NCI-H524 (cell line): ENCODE results near the gene FKTN.
"Not testable (repeated sequence)": the region's sequence is repeated elsewhere in the genome, so short reads cannot be mapped to it uniquely, and the experiment has no call there.

ENCODE experiments used
- DNase-seq, 2 experiments: peaks; one replicate each; lab custom pipeline; 2025; lab: John Stamatoyannopoulos, UW

FKTN gene

GRCh38 chr9:105557804-105558610, at the start of gene FKTN:
Gene FKTN (plus strand): TSS chr9:105558131. CDS start chr9:105575033, 16,902 bp downstream.
- peak; percentile 72 to 88 for DNase-seq

- DNase-seq = no peak
These were observed 49.4 kb upstream of the FKTN start for GRCh38 chr9:105508530-105508929.

GRCh38 chr9:105510024-105510423, 47.9 kb upstream of the FKTN start:
- DNase-seq = no peak

- DNase-seq = no peak
These were observed 46.5 kb upstream of the FKTN start for GRCh38 chr9:105511446-105511845.

- DNase-seq = no peak
These were observed 42.0 kb upstream of the FKTN start for GRCh38 chr9:105515811-105516413.

- DNase-seq = not testable (repeated sequence)
These were observed 38.1 kb upstream of the FKTN start for GRCh38 chr9:105519710-105520369.

- DNase-seq = not testable (repeated sequence)
These were observed 36.9 kb upstream of the FKTN start for GRCh38 chr9:105520992-105521391.

- DNase-seq = not testable (repeated sequence)
These were observed 35.1 kb upstream of the FKTN start for GRCh38 chr9:105522618-105523385.

GRCh38 chr9:105531530-105531929, 26.4 kb upstream of the FKTN start:
- DNase-seq = no peak

GRCh38 chr9:105535920-105536668, 21.8 kb upstream of the FKTN start:
- no peak for DNase-seq

GRCh38 chr9:105539452-105539851, 18.5 kb upstream of the FKTN start:
- DNase-seq = no peak

GRCh38 chr9:105541838-105542237, 16.1 kb upstream of the FKTN start:
- DNase-seq = no peak

GRCh38 chr9:105554042-105554441, 3.9 kb upstream of the FKTN start:
- DNase-seq = no peak

GRCh38 chr9:105572455-105572854, 14.5 kb downstream of the FKTN start:
- no peak for DNase-seq

GRCh38 chr9:105579952-105580351, 22.0 kb downstream of the FKTN start:
- not testable (repeated sequence) for DNase-seq

GRCh38 chr9:105581550-105581949, 23.6 kb downstream of the FKTN start:
- DNase-seq = not testable (repeated sequence)

- no peak for DNase-seq
These were observed 35.2 kb downstream of the FKTN start for GRCh38 chr9:105593145-105593544.

GRCh38 chr9:105608721-105609598, 51.0 kb downstream of the FKTN start:
- DNase-seq = peak; percentile 16 to 80

- peak; percentile 77 to 91 for DNase-seq
These were observed 63.1 kb downstream of the FKTN start for GRCh38 chr9:105621001-105621400.

- DNase-seq = no peak
These were observed 67.2 kb downstream of the FKTN start for GRCh38 chr9:105625088-105625487.
